HG03558 (cell line): Measurements from ENCODE around the gene NOSIP.

Source experiments
- ATAC-seq: cut with Tn5 transposase; IDR thresholded peaks from one replicate; pipeline ENCODE4 v1.9.1; 2021; ENCODE audit warnings: moderate number of reproducible peaks; ENCODE audit not compliant: unreplicated experiment; ENCODE audit errors: extremely low read depth

NOSIP gene

DNA sequence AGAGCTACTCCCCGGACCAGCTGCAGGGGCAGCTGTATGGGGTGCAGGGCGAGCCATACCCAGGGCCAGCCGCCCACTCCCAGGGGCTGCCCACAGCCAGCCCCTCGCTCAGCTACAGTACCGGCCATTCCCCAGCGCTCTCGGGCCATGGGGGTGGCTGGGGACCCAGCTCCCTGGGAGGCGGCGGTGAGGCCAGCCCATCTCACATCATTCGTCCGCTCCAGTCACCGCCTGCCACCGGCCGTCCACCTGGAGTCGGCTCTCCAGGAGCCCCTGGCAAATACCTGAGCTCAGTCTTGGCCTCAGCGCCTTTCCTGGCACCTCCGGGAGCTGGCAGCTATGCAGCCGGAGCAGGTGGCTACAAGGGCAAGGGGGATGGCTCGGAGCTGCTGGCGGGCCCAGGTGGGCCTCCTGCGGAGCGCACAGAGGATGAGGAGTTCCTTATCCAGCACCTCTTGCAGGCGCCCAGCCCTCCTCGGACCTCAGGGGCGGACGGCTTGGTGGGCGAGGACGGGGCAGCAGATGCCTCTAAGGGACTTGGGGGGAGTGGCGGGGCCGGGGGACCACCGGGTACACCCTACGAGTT lies 15.6 kb upstream of the NOSIP start:
- no peak for ATAC-seq

GRCh38 chr19:49594993-49595818 lies 14.8 kb upstream of the NOSIP start:
- no peak for ATAC-seq

DNA sequence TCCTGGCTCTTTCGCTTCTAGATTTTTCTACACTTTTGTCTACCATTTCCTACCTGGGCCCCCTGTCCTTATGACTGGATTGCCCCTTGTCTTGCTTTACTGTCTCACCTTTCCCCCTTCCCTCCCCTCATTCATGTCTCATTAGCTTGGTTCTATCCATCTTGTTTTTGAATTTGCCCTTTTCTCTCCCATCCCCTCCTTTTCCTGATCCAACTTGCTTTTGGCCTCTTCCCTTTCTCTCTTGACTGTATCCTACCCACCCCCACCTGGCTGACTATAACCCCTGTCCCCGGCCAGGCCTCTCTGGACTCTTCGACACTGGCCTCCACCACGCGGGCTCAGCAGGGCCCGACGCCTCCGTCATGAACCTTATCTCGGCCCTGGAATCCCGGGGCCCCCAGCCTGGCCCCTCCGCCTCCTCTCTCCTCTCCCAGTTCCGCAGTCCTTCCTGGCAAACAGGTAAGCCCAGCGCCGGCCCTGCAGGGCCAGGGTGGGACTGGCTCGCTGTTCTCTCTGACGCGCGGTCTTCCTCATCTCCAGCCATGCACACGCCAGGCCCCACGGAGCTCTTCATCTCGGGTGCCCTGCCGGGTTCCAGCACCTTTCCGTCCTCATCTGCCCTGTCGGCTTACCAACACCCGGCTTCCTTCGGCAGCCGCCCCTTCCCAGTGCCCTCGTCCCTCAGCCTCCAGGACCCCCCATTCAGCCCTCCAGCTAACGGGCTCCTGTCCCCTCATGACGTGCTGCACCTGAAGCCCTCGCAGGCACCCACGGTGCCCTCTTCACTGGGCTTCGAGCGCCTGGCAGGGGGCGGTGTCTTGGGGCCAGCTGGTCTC lies 14.0 kb upstream of the NOSIP start:
- no peak for ATAC-seq

DNA sequence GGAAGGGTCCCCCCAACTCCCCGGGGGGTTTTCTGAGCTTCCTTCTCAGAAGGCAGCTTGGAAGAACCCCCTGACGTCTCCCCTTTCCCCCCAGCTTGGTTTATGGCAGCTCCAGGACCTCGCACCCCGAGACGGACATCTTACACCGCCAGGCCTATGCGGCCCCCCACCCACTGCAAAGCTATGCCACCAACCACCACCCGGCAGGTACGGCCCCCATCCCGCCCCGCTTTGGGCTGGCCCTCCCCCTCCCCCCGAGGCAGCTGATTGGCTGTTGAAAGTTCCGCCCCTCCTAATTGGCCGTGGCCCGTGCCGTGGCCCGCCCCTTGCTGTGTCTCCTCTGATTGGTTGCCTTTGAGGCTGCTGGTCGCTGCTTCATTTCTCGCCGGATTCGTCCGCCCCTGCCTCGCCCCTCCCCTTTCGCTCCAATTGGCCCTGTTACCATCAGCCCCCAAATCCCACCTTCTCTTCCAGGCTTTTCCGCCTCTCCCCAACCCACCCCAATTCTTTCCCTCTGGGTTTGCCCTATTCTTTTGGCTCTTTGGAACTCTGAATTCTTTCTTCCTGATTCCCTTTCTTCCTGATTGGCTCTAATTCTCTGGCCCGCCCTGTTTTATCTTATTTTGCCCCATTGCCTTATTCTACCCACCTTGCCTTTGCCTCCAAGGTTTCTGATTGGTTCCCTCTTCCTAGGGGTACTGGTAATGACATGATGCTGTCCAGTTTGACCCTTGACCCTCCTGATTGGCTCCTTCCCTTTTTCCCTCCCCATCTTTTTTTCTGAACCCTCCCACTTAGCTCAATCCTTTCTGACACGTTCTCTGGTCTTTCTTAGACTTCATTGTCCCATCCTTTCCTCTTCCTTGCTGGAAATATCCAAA lies 13.1 kb upstream of the NOSIP start:
- ATAC-seq = no peak

- ATAC-seq = no peak
Observed at GRCh38 chr19:49592486-49593232, 12.3 kb upstream of the NOSIP start.

DNA sequence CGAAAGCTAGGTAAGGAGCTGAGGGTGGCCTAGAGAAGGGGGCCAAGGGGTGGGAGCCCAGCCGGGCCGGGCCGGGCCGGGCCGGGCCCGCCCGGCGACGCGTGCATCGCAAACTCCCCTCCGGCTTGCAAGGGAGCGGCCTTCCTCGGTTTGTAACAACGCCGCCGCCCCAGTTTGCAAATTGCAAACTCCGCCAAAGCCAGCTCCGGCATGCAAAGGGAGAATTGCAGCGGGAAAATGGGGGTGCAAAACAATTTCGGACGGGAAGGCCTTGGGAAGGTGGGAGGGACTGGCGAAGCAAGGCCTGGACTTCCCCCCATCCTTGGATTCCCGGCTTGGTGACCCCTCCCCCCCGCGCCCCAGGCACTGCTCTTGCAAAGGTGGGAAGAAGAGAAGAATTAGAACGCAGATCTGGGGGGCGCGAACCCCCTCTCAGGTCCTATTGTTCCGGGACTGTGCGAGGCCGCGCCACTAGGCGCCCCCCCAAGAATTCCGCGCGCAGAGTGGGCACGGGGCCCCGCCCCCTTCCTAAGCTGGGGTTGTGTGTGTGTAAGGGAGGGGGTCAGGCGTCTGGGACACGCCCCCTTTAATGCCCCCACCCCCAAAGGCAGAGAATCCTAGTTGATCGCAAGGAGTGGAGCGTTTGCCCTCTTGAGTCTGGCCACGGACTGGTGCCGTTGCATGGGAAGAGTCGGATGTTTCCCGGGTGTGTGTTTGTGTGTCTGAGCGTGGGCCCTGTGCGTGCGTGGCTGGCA lies 11.6 kb upstream of the NOSIP start:
- ATAC-seq = no peak

DNA sequence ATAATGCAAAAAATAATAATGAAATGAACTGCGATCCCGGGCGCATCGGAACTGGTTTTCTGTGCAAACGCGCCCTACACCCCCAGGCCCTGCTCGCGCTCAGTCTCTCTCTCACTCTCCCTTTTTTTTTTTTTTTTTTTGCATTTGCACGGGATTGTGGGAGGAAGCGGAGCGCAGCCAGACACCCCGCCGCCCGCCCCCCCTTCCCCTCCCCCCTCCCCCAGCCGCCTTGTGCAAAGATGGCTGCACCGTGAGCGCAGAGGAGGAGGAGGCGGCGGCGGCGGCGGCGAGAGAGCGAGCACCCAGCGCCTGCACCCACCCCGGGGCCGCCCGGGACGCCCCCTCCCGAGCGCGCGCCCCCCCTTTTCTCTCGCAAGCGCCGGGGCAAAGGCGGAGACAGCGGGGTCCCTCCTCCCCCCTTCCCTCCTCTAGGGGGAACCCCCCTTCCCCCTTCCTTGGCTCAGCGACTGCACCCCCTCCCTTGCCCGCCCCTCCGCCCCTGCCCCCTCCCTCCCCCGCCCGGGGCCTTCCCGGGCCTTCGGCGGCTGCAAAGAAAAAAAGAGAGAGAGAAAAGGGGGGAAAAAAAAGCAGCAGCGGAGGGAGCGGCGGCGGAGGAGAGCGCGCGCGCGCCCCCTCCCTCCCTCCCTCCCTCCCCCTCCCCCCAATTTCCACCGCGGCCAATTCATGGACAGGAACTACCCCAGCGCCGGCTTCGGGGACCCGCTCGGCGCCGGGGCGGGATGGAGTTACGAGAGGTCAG lies 10.8 kb upstream of the NOSIP start, which contains the start of gene PRR12:
TSS of gene PRR12 (plus strand) at position 212 of the 760 bp plus-strand sequence. CDS start at position 685, 473 bp downstream.
- ATAC-seq = no peak

- ATAC-seq = no peak
Observed at GRCh38 chr19:49590071-49590970, 10.0 kb upstream of the NOSIP start.

- ATAC-seq = no peak
Observed at GRCh38 chr19:49589502-49589905, 9.1 kb upstream of the NOSIP start.

GRCh38 chr19:49588365-49589122 lies 8.2 kb upstream of the NOSIP start:
- ATAC-seq = no peak

DNA sequence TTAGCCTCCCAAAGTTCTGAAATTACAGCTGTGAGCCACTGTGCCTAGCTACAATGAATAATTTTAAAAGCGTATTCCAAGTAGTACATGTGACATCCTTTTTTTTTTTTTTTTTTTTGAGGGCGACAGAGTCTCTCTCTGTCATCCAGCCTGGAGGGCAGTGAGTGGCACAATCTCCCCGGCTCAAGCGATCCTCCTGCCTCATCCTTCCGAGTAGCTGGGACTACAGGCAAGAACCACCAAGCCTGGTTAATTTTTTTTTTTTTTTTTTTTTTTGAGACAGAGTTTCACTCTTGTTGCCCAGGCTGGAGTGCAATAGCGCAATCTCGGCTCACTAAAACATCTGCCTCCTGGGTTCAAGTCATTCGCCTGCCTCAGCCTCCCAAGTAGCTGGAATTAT lies 6.9 kb upstream of the NOSIP start:
- no peak for ATAC-seq

GRCh38 chr19:49585023-49585422 lies 4.7 kb upstream of the NOSIP start:
- ATAC-seq = no peak

GRCh38 chr19:49583239-49583638 lies 2.9 kb upstream of the NOSIP start:
- ATAC-seq = no peak

GRCh38 chr19:49581007-49581508 lies 702 bp upstream of the NOSIP start, which contains the start of gene PRRG2:
PRRG2 (plus strand) TSS chr19:49581316; CDS start chr19:49583220, 1,904 bp downstream.
- no peak for ATAC-seq

DNA sequence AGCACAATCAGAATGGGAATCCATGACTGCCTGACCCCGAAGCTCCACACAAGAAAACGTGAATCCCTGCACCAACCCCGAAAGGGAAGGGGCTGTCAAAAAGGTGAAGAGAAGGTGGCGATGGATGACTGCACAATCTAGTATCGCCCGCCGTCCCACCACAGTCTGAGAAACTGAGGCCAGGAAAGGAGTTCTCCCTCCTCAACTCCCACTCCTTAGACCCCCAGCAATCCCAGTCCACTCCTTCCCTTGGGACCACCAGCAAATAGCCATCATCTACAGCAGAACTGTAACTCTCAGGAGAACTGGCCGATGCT lies 451 bp downstream of the NOSIP start:
- ATAC-seq = no peak

DNA sequence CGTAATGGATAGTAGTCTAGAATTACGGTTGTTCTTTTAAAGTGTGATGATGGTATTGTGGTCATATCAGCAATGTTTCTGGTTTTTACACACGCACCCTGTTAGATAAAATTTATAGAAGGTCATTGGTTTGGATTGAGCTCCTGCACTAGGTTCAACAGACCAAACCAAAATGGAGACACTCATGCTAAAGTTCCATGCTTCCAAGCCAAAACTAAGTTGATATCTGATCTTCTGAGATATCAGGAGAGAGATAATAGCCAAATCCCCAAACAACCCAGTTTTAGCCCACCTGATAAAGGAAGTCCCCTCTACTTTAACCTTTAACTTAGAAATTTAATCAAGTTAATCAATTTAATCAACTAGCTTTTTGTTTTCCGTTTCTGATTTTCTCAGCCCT lies 1.2 kb downstream of the NOSIP start:
- ATAC-seq = no peak
